Right ventricle myocardium superior (tissue), 1 donor: ENCODE data around the gene GALNT9. TPM values are rescaled to one million over a fixed set of nuclear protein-coding genes. Genes with fewer than 3 reads are reported as not detected.
"Not testable (repeated sequence)": the region's sequence is repeated elsewhere in the genome, so short reads cannot be mapped to it uniquely, and the experiment has no call there.

ENCODE experiments used
- ATAC-seq: fragments of 200-7000 bp; cut with Tn5 transposase; one replicate; pipeline ENCODE4 v1.9.1; 2020; ENCODE audit warnings: mild to moderate bottlenecking; ENCODE audit not compliant: poor library complexity
- DNase-seq: peaks from one replicate; pipeline ENCODE4 v3.0.0-alpha.2; 2020
- intact Hi-C: fragments of 100-400 bp; cut with DNase I; formaldehyde crosslinking; loops from one replicate; pipeline ENCODE4 v1.11.2; 2022
- total RNA-seq: library from RNA; stranded (reverse); fragmentation: NEBNext Ultra II Directional; extraction: Animal tissue kit (Norgen Biotek cat#: 25700); gene quantifications from one replicate; pipeline ENCODE4 v1.2.1, GENCODE V29; 2021
- donor health status: DM: no; HTN: yes; CAD: no; lungs with severe emphysema.

The GALNT9 gene
- total RNA-seq, 1 donor from 2014 or later, result not detected

GRCh38 chr12:132237772-132238487 lies 91.5 kb downstream of the GALNT9 start:
- ATAC-seq, result no peak
- intact Hi-C loops, result no loop called here
- DNase-seq, result no peak

GRCh38 chr12:132236930-132237771 lies 92.2 kb downstream of the GALNT9 start:
- intact Hi-C loops, result no loop called here
- ATAC-seq, result no peak
- DNase-seq, result no peak

GRCh38 chr12:132236129-132236929 lies 93.1 kb downstream of the GALNT9 start:
- DNase-seq (no peak), ATAC-seq (no peak)
- intact Hi-C loops, result no loop called here

- ATAC-seq (no peak), DNase-seq (no peak)
- intact Hi-C loops, result no loop called here
Observed at GRCh38 chr12:132235116-132235820, 94.1 kb downstream of the GALNT9 start.

- intact Hi-C loops, result no loop called here
- no peak for ATAC-seq
- DNase-seq, result no peak
Observed at GRCh38 chr12:132230381-132230780, 99.0 kb downstream of the GALNT9 start.

GRCh38 chr12:132229926-132230325 lies 99.5 kb downstream of the GALNT9 start:
- ATAC-seq, result no peak
- intact Hi-C loops, result no loop called here

GRCh38 chr12:132229193-132229760 lies 100.1 kb downstream of the GALNT9 start:
- ATAC-seq, result no peak
- DNase-seq, result no peak
- intact Hi-C loops, result no loop called here

More at GRCh38 chr12:132229926-132230325, 99.5 kb downstream of the GALNT9 start:
- DNase-seq, result no peak

- intact Hi-C loops, result no loop called here
- DNase-seq (no peak), ATAC-seq (no peak)
Observed at GRCh38 chr12:132228476-132229192, 100.8 kb downstream of the GALNT9 start.

GRCh38 chr12:132227782-132228475 lies 101.5 kb downstream of the GALNT9 start:
- DNase-seq, result peak; percentile 6
- no peak for ATAC-seq
- intact Hi-C loops, result no loop called here

GRCh38 chr12:132227118-132227517 lies 102.3 kb downstream of the GALNT9 start:
- intact Hi-C loops, result no loop called here
- ATAC-seq (no peak), DNase-seq (peak; percentile 22)

- ATAC-seq, result no peak
- DNase-seq, result no peak
- intact Hi-C loops, result no loop called here
Observed at GRCh38 chr12:132226604-132227003, 102.8 kb downstream of the GALNT9 start.

GRCh38 chr12:132225214-132225613 lies 104.2 kb downstream of the GALNT9 start:
- intact Hi-C loops, result no loop called here
- ATAC-seq (no peak), DNase-seq (no peak)

- DNase-seq, result peak; percentile 4
- intact Hi-C loops, result no loop called here
- no peak for ATAC-seq
Observed at GRCh38 chr12:132224484-132224883, 104.9 kb downstream of the GALNT9 start.

GRCh38 chr12:132222808-132223173 lies 106.6 kb downstream of the GALNT9 start:
- DNase-seq, result no peak
- intact Hi-C loops, result no loop called here
- ATAC-seq, result no peak

- intact Hi-C loops, result no loop called here
- ATAC-seq (no peak), DNase-seq (no peak)
Observed at GRCh38 chr12:132222096-132222807, 107.1 kb downstream of the GALNT9 start.

GRCh38 chr12:132219761-132220160 lies 109.6 kb downstream of the GALNT9 start:
- intact Hi-C loops, DNase-seq, ATAC-seq: not testable (repeated sequence)

- intact Hi-C loops, result no loop called here
- no peak for DNase-seq
- ATAC-seq, result no peak
Observed at GRCh38 chr12:132219323-132219722, 110.1 kb downstream of the GALNT9 start.
